Neural progenitor cell (in vitro differentiated cells): Measurements from ENCODE around the gene OR8B12. TPM values are rescaled to one million over a fixed set of nuclear protein-coding genes. Genes with fewer than 3 reads are reported as not detected.
A peak's percentile ranks its signal among the peaks of the same experiment; 100 is the strongest.

ENCODE experiments used
- DNase-seq: peaks from one replicate; pipeline ENCODE4 v3.0.0-alpha.2; 2016; ENCODE audit warnings: low spot score
- H2AFZ ChIP-seq: fragments of 200-600 bp; sonication (generic); replicated peaks from 2 replicates; pipeline ENCODE4 v1.6.1; 2016; ENCODE audit warnings: antibody characterized with exemption
- H3F3A ChIP-seq: fragments of 200-600 bp; sonication (generic); 2 replicates; pipeline ENCODE4 v1.6.1; 2016; ENCODE audit warnings: antibody characterized with exemption, low read depth
- H3K27ac ChIP-seq: fragments of 200-600 bp; sonication (generic); 2 replicates; pipeline ENCODE4 v1.5.1; 2016; ENCODE audit warnings: mild to moderate bottlenecking
- H3K27me3 ChIP-seq: fragments of 200-600 bp; sonication (generic); 2 replicates; pipeline ENCODE4 v1.6.1; 2016; ENCODE audit warnings: mild to moderate bottlenecking, moderate library complexity
- H3K36me3 ChIP-seq: fragments of 200-600 bp; sonication (generic); 2 replicates; pipeline ENCODE4 v1.5.1; 2016
- H3K4me1 ChIP-seq: fragments of 200-600 bp; sonication (generic); 2 replicates; pipeline ENCODE4 v1.6.1; 2016; ENCODE audit warnings: mixed run types
- H3K4me2 ChIP-seq: fragments of 200-600 bp; sonication (generic); 2 replicates; pipeline ENCODE4 v1.6.1; 2016
- H3K4me3 ChIP-seq: fragments of 200-600 bp; sonication (generic); 2 replicates; pipeline ENCODE4 v1.5.1; 2016
- H3K79me2 ChIP-seq: fragments of 200-600 bp; sonication (generic); 2 replicates; pipeline ENCODE4 v1.6.1; 2016; ENCODE audit warnings: low read depth
- H3K9ac ChIP-seq: fragments of 200-600 bp; sonication (generic); 2 replicates; pipeline ENCODE4 v1.6.1; 2016
- H3K9me3 ChIP-seq: fragments of 200-600 bp; sonication (generic); 2 replicates; pipeline ENCODE4 v1.5.1; 2016; ENCODE audit warnings: low read depth
- H4K20me1 ChIP-seq: fragments of 200-600 bp; sonication (generic); 2 replicates; pipeline ENCODE4 v1.6.1; 2016; ENCODE audit warnings: low read depth
- H3K27ac Mint-ChIP-seq: 3 replicates; pipeline ENCODE4 v1.8.0; 2021; ENCODE audit warnings: mixed read lengths
- H3K27me3 Mint-ChIP-seq: 2 replicates; pipeline ENCODE4 v1.8.0; 2022; ENCODE audit warnings: low read depth, mild to moderate bottlenecking, inconsistent platforms, moderate library complexity, mixed read lengths; ENCODE audit not compliant: insufficient read depth
- H3K36me3 Mint-ChIP-seq: 3 replicates; pipeline ENCODE4 v1.8.0; 2021; ENCODE audit warnings: mixed read lengths
- H3K4me1 Mint-ChIP-seq: 3 replicates; pipeline ENCODE4 v1.8.0; 2021; ENCODE audit warnings: mixed read lengths
- H3K4me3 Mint-ChIP-seq: 3 replicates; pipeline ENCODE4 v1.8.0; 2021; ENCODE audit warnings: mild to moderate bottlenecking, moderate library complexity, mixed read lengths
- H3K9me3 Mint-ChIP-seq: 3 replicates; pipeline ENCODE4 v1.8.0; 2020; ENCODE audit warnings: mixed read lengths
- EZH2 ChIP-seq: fragments of 200-600 bp; sonication (generic); IDR thresholded peaks from 2 replicates; pipeline ENCODE4 v1.6.1; 2017; ENCODE audit warnings: antibody characterized with exemption, mild to moderate bottlenecking, moderate library complexity
- EZH2phosphoT487 ChIP-seq: fragments of 200-600 bp; sonication (generic); IDR thresholded peaks from 2 replicates; pipeline ENCODE4 v1.6.1; 2017; ENCODE audit warnings: antibody characterized with exemption
- small RNA-seq: library from RNA; depleted of rRNA; stranded (forward); fragments of <200 nt; gene quantifications from one replicate; pipeline ENCODE3, GENCODE V24; 2015
- total RNA-seq: library from RNA; depleted of rRNA; stranded (reverse); fragments of >200 nt; gene quantifications from 2 replicates; pipeline ENCODE4 v1.2.3, GENCODE V29; 2015; ENCODE audit warnings: low replicate concordance
- TF ChIP-seq, protein P1 (sequence below): fragments of 200-600 bp; sonication (generic); IDR thresholded peaks from 2 replicates; pipeline ENCODE4 v1.5.1; 2017; ENCODE audit warnings: antibody characterized with exemption, mild to moderate bottlenecking

OR8B12 gene
- total RNA-seq, 1 donor from 2014 or later, result not detected

DNA sequence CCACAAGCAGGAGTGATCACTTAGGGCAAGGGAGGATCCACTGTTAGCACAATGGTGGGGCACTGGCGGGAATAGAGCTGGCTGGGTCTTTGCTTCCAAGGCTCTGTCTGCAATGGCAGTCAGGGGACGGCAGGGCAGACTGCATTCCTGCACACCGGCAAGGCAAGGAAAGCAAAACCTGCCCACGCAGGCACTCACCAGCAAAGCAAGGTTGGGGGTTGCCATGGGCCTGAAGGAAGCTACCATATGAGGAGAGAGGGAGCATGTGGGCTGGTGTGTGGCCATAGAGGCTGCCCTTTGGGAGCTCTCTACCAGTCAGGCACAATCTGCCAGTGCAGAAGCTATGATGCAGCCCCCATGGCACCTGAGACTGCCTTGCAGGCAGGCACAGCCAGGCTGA is 33.2 kb downstream of the OR8B12 start:
- Histone ChIP-seq H3K4me2 (no peak overlapping the region), H3K4me1 (no peaks in the 10 kb centered on the region), H2AFZ (no peak overlapping the region), H3K9me3 (no peaks in the 10 kb centered on the region), H3K27ac (no peak overlapping the region), H4K20me1 (no peaks in the 10 kb centered on the region), H3K79me2 (no peaks in the 10 kb centered on the region), H3F3A (no peaks in the 10 kb centered on the region), H3K27me3 (no peaks in the 10 kb centered on the region), H3K9ac (no peak overlapping the region), H3K4me3 (no peak overlapping the region), H3K36me3 (no peaks in the 10 kb centered on the region)
- no peaks in the 10 kb centered on the region for H3K4me1 Mint-ChIP-seq
- no peak for DNase-seq
- H3K27me3 Mint-ChIP-seq, result peaks cover 3% of the 10 kb centered on the region
- no peak overlapping the region for H3K27ac Mint-ChIP-seq
- TF ChIP-seq, protein P1, sequence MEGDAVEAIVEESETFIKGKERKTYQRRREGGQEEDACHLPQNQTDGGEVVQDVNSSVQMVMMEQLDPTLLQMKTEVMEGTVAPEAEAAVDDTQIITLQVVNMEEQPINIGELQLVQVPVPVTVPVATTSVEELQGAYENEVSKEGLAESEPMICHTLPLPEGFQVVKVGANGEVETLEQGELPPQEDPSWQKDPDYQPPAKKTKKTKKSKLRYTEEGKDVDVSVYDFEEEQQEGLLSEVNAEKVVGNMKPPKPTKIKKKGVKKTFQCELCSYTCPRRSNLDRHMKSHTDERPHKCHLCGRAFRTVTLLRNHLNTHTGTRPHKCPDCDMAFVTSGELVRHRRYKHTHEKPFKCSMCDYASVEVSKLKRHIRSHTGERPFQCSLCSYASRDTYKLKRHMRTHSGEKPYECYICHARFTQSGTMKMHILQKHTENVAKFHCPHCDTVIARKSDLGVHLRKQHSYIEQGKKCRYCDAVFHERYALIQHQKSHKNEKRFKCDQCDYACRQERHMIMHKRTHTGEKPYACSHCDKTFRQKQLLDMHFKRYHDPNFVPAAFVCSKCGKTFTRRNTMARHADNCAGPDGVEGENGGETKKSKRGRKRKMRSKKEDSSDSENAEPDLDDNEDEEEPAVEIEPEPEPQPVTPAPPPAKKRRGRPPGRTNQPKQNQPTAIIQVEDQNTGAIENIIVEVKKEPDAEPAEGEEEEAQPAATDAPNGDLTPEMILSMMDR, result no peak
- TF ChIP-seq EZH2, result no peak
- no peak for TF ChIP-seq EZH2phosphoT487
- H3K4me3 Mint-ChIP-seq, result no peak overlapping the region
- H3K9me3 Mint-ChIP-seq, result peaks cover 5% of the 10 kb centered on the region
- H3K36me3 Mint-ChIP-seq, result no peaks in the 10 kb centered on the region

DNA sequence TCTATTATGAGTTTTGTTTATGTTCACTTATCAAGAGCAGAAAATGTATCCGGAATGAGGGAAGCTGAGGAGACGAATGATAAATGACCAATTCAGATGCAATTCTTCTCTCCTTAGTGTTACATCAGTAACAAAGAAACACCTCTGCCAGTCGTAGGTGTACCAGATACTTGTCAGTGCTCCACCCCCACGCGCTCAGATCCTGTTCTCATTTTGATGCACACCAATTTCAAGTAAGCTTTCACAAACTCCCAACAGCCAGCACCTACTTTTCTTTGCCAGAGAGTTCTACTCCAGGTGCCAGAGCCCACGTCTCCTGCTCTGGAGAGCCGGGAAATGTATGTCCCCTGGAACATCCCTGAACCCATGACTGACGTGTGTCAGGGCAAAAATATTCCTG is 43.7 kb downstream of the OR8B12 start:
- no peaks in the 10 kb centered on the region for H3K4me1 Mint-ChIP-seq
- no peaks in the 10 kb centered on the region for H3K4me1 ChIP-seq
- H3K9ac ChIP-seq, result no peak overlapping the region
- H3K4me2 ChIP-seq, result no peak overlapping the region
- H3F3A ChIP-seq, result no peaks in the 10 kb centered on the region
- no peak overlapping the region for H2AFZ ChIP-seq
- H3K27me3 ChIP-seq, result no peaks in the 10 kb centered on the region
- H3K36me3 Mint-ChIP-seq, result no peaks in the 10 kb centered on the region
- no peaks in the 10 kb centered on the region for H4K20me1 ChIP-seq
- no peaks in the 10 kb centered on the region for H3K79me2 ChIP-seq
- H3K4me3 ChIP-seq, result no peak overlapping the region
- no peaks in the 10 kb centered on the region for H3K9me3 Mint-ChIP-seq
- H3K27ac ChIP-seq, result no peak overlapping the region
- no peak overlapping the region for H3K27ac Mint-ChIP-seq
- no peaks in the 10 kb centered on the region for H3K9me3 ChIP-seq
- H3K27me3 Mint-ChIP-seq, result no peaks in the 10 kb centered on the region
- no peak for DNase-seq
- H3K36me3 ChIP-seq, result no peaks in the 10 kb centered on the region
- H3K4me3 Mint-ChIP-seq, result no peak overlapping the region
- TF ChIP-seq EZH2phosphoT487 (no peak), EZH2 (no peak)
- TF ChIP-seq, protein P1, result no peak

DNA sequence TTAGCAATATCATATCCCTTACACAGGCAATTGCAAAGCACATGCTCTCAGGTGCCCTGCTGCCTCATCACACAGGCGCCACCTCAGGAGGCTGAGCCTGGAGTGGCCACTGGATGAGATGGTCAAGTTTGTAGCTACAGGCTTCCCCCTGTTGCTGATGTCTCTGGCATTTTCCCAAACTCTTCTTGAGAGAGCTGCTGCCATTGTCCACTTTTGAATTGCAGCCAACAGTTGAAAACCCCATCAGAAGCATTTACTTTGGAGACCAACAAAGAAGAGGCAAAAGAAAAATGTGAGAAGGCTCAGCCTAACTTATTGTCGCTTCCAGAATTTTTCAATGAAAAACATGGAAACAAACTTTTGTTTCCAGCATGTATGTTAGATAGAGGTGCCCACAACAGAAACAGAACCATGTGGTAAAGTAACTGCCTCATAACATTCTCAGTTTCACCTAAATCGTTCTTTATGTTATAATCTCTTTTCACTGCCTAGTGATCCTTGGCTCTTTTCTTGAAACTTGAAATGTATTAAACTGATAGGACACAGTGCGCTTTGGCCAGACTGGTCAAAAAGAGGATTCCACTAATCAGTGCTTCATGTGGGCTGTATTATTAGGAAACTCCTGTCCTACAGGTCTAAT is 50.3 kb downstream of the OR8B12 start:
- Mint-ChIP-seq H3K4me1 (peaks cover 7% of the 10 kb centered on the region), H3K27me3 (no peaks in the 10 kb centered on the region), H3K36me3 (no peaks in the 10 kb centered on the region), H3K4me3 (no peak overlapping the region), H3K27ac (no peak overlapping the region), H3K9me3 (no peaks in the 10 kb centered on the region)
- H3K79me2 ChIP-seq, result no peaks in the 10 kb centered on the region
- H3K9ac ChIP-seq, result no peak overlapping the region
- H3K4me3 ChIP-seq, result no peak overlapping the region
- H3K4me1 ChIP-seq, result peaks cover 2% of the 10 kb centered on the region
- H3K9me3 ChIP-seq, result no peaks in the 10 kb centered on the region
- no peak overlapping the region for H3K4me2 ChIP-seq
- peak overlapping the region; percentile 61 for H2AFZ ChIP-seq
- H3K27me3 ChIP-seq, result no peaks in the 10 kb centered on the region
- H4K20me1 ChIP-seq, result no peaks in the 10 kb centered on the region
- no peaks in the 10 kb centered on the region for H3F3A ChIP-seq
- TF ChIP-seq EZH2 (no peak), EZH2phosphoT487 (no peak)
- TF ChIP-seq, protein P1, result no peak
- no peaks in the 10 kb centered on the region for H3K36me3 ChIP-seq
- DNase-seq, result no peak
- H3K27ac ChIP-seq, result no peak overlapping the region

Small RNA genes lying within 50 kb of the gene (small RNA-seq; reads per million reads assigned to genes)
- not detected for gene OR8A3P

Other genes starting within 250 kb of the OR8B12 start
- gene OR8D1, start 229.7 kb downstream of the OR8B12 start, total RNA-seq, result not detected in 2 replicates
- gene OR8D2, start 223.5 kb downstream of the OR8B12 start, total RNA-seq, result not detected in 2 replicates
- not detected in 2 replicates for gene OR8B2, start 159.2 kb downstream of the OR8B12 start, total RNA-seq
- not detected in 2 replicates for gene OR8B3, start 144.6 kb downstream of the OR8B12 start, total RNA-seq
- not detected in 2 replicates for gene OR8B4, start 118.8 kb downstream of the OR8B12 start, total RNA-seq
- gene OR8B8, start 98.0 kb downstream of the OR8B12 start, total RNA-seq, result not detected in 2 replicates
- gene OR8A1, start 26.3 kb upstream of the OR8B12 start, total RNA-seq, result not detected in 2 replicates
- gene PANX3, start 67.8 kb upstream of the OR8B12 start, total RNA-seq, result not detected in 2 replicates
- gene TBRG1, start 79.2 kb upstream of the OR8B12 start, total RNA-seq, result 18.9 and 20.7 TPM in 2 replicates
- 3.6 and 4.9 TPM in 2 replicates for gene SIAE, start 130.1 kb upstream of the OR8B12 start, total RNA-seq
- gene SPA17, start 130.2 kb upstream of the OR8B12 start, total RNA-seq, result 53.3 and 67.2 TPM in 2 replicates
- gene NRGN, start 196.3 kb upstream of the OR8B12 start, total RNA-seq, result 0.39 and 7.5 TPM in 2 replicates
- not detected in 2 replicates for gene VSIG2, start 208.6 kb upstream of the OR8B12 start, total RNA-seq
- gene ESAM, start 218.6 kb upstream of the OR8B12 start, total RNA-seq, result 0.26 and 0.81 TPM in 2 replicates